Vagina (tissue), 2 donors: ENCODE measurements around the gene C4BPA. TPM values are rescaled to one million over a fixed set of nuclear protein-coding genes. Genes with fewer than 3 reads are reported as not detected.

Experiments
- DNase-seq, 2 donors: peaks; one replicate each; pipeline ENCODE4 v3.0.0-alpha.2; 2017; ENCODE audit errors: extremely low spot score in 2 of 2
- H3K27ac ChIP-seq: fragments of 200-600 bp; sonication (generic); one replicate; pipeline ENCODE4 v1.5.1; 2019
- H3K27me3 ChIP-seq: fragments of 200-600 bp; sonication (generic); one replicate; pipeline ENCODE4 v1.5.1; 2019
- H3K36me3 ChIP-seq, 2 donors: fragments of 200-600 bp; sonication (generic); one replicate each; pipeline ENCODE4 v1.5.1; 2017 to 2019
- H3K4me1 ChIP-seq: fragments of 200-600 bp; sonication (generic); one replicate; pipeline ENCODE4 v1.5.1; 2019
- H3K4me3 ChIP-seq, 2 donors: fragments of 200-600 bp; sonication (generic); 1 replicate in 1 of 2; 2 replicates in 1 of 2; pipeline ENCODE4 v1.5.1; 2016 to 2019
- H3K9me3 ChIP-seq: fragments of 200-600 bp; sonication (generic); one replicate; pipeline ENCODE4 v1.5.1; 2019
- CTCF ChIP-seq, 3 experiments: fragments of 450-650 bp in 2 of 3; fragments of 200-600 bp in 1 of 3; sonication (generic) in 1 of 3; IDR thresholded peaks; one replicate each; pipeline ENCODE4 v1.5.1; 2017 to 2019; ENCODE audit warnings: antibody characterized with exemption in 3 of 3, mild to moderate bottlenecking in 2 of 3, moderate library complexity in 2 of 3
- POLR2A ChIP-seq, 2 donors: fragments of 450-650 bp; IDR thresholded peaks; one replicate each; pipeline ENCODE4 v1.6.1; 2017; ENCODE audit warnings: antibody characterized with exemption in 2 of 2, mild to moderate bottlenecking in 2 of 2, moderate library complexity in 2 of 2
- POLR2AphosphoS5 ChIP-seq, 2 donors: sonication (generic); formaldehyde crosslinking; IDR thresholded peaks; one replicate each; pipeline ENCODE4 v1.9.0; 2017; ENCODE audit warnings: antibody characterized with exemption in 2 of 2, mild to moderate bottlenecking in 2 of 2, low read depth in 1 of 2; ENCODE audit not compliant: insufficient read depth in 1 of 2
- intact Hi-C: fragments of 100-400 bp; cut with DNase I; formaldehyde crosslinking; loops from one replicate; pipeline ENCODE4 v1.15.1; 2023
- total RNA-seq: library from RNA; depleted of rRNA; stranded (reverse); fragments of >200 nt; gene quantifications from one replicate; pipeline ENCODE4 v1.2.3, GENCODE V29; 2016

Gene C4BPA
- total RNA-seq, 1 donor from 2014 or later = not detected

GRCh38 chr1:207139616-207140015, 35.6 kb downstream of the C4BPA start:
- Histone ChIP-seq H3K27me3 (no peaks in the 10 kb centered on the region), H3K27ac (no peak overlapping the region), H3K4me1 (no peaks in the 10 kb centered on the region), H3K9me3 (no peaks in the 10 kb centered on the region), H3K36me3 (no peaks in the 10 kb centered on the region), H3K4me3 (no peak overlapping the region)
- intact Hi-C loops = no loop called here
- DNase-seq = no peak
- no peak for TF ChIP-seq CTCF (IDR thresholded peaks at IDR 0.05)
- TF ChIP-seq POLR2A (IDR thresholded peaks at IDR 0.05) = no peak
- TF ChIP-seq POLR2AphosphoS5 (IDR thresholded peaks at IDR 0.05; ENCODE audit: insufficient read depth in 1 of 2, low read depth in 1 of 2) = no peak

- intact Hi-C loops = no loop called here
- TF ChIP-seq POLR2AphosphoS5 (IDR thresholded peaks at IDR 0.05; ENCODE audit: insufficient read depth in 1 of 2, low read depth in 1 of 2) (no peak), POLR2A (IDR thresholded peaks at IDR 0.05) (no peak), CTCF (IDR thresholded peaks at IDR 0.05) (no peak)
- Histone ChIP-seq H3K36me3 (no peaks in the 10 kb centered on the region), H3K4me1 (no peaks in the 10 kb centered on the region), H3K4me3 (no peak overlapping the region), H3K9me3 (no peaks in the 10 kb centered on the region), H3K27ac (no peak overlapping the region), H3K27me3 (no peaks in the 10 kb centered on the region)
- DNase-seq = no peak
These were observed 36.5 kb downstream of the C4BPA start for GRCh38 chr1:207140536-207140935.

- Histone ChIP-seq H3K9me3 (no peaks in the 10 kb centered on the region), H3K27ac (no peak overlapping the region), H3K27me3 (no peaks in the 10 kb centered on the region), H3K36me3 (no peaks in the 10 kb centered on the region), H3K4me1 (no peaks in the 10 kb centered on the region), H3K4me3 (no peak overlapping the region)
- DNase-seq = no peak
- intact Hi-C loops = no loop called here
- no peak for TF ChIP-seq CTCF (IDR thresholded peaks at IDR 0.05)
- no peak for TF ChIP-seq POLR2AphosphoS5 (IDR thresholded peaks at IDR 0.05; ENCODE audit: insufficient read depth in 1 of 2, low read depth in 1 of 2)
- no peak for TF ChIP-seq POLR2A (IDR thresholded peaks at IDR 0.05)
These were observed 41.5 kb downstream of the C4BPA start for GRCh38 chr1:207145401-207146058.

- TF ChIP-seq POLR2AphosphoS5 (IDR thresholded peaks at IDR 0.05; ENCODE audit: insufficient read depth in 1 of 2, low read depth in 1 of 2) = no peak
- TF ChIP-seq CTCF (IDR thresholded peaks at IDR 0.05) = no peak
- TF ChIP-seq POLR2A (IDR thresholded peaks at IDR 0.05) = no peak
- DNase-seq = no peak
- H3K27me3 ChIP-seq = no peaks in the 10 kb centered on the region
- H3K4me3 ChIP-seq = no peak overlapping the region
- no peaks in the 10 kb centered on the region for H3K36me3 ChIP-seq
- no peaks in the 10 kb centered on the region for H3K9me3 ChIP-seq
- no peaks in the 10 kb centered on the region for H3K4me1 ChIP-seq
- intact Hi-C loops = no loop called here
- H3K27ac ChIP-seq = no peak overlapping the region
These were observed 47.9 kb downstream of the C4BPA start for GRCh38 chr1:207151920-207152319.

GRCh38 chr1:207152792-207153468, 48.9 kb downstream of the C4BPA start:
- intact Hi-C loops = no loop called here
- H3K4me3 ChIP-seq = no peak overlapping the region

More at GRCh38 chr1:207152792-207153468, 48.9 kb downstream of the C4BPA start:
- TF ChIP-seq CTCF (IDR thresholded peaks at IDR 0.05) = no peak
- TF ChIP-seq POLR2AphosphoS5 (IDR thresholded peaks at IDR 0.05; ENCODE audit: insufficient read depth in 1 of 2, low read depth in 1 of 2) = no peak
- TF ChIP-seq POLR2A (IDR thresholded peaks at IDR 0.05) = no peak
- H3K9me3 ChIP-seq = no peaks in the 10 kb centered on the region
- no peaks in the 10 kb centered on the region for H3K27me3 ChIP-seq
- no peak overlapping the region for H3K27ac ChIP-seq
- H3K4me1 ChIP-seq = no peaks in the 10 kb centered on the region
- DNase-seq = no peak
- H3K36me3 ChIP-seq = no peaks in the 10 kb centered on the region
